SKM-1 treated with dmso at 0.1 percent for 144 hours (cell line): ENCODE measurements around the gene ARHGAP26.
A peak's percentile ranks its signal among the peaks of the same experiment; 100 is the strongest.
"Not testable (repeated sequence)": the region's sequence is repeated elsewhere in the genome, so short reads cannot be mapped to it uniquely, and the experiment has no call there.

Source experiments
- DNase-seq: peaks from one replicate; lab custom pipeline; 2025; ENCODE audit not compliant: unreplicated experiment; lab: John Stamatoyannopoulos, UW

Gene ARHGAP26

GRCh38 chr5:142978726-142979125 is 208.5 kb downstream of the ARHGAP26 start:
- DNase-seq: no peak

GRCh38 chr5:142979636-142980035 is 209.5 kb downstream of the ARHGAP26 start:
- no peak for DNase-seq

GRCh38 chr5:142981475-142981874 is 211.3 kb downstream of the ARHGAP26 start:
- no peak for DNase-seq

GRCh38 chr5:142981886-142982820 is 212.0 kb downstream of the ARHGAP26 start:
- DNase-seq: no peak

- DNase-seq: no peak
Observed at GRCh38 chr5:142982821-142983200, 212.6 kb downstream of the ARHGAP26 start.

- no peak for DNase-seq
Observed at GRCh38 chr5:142984011-142984410, 213.8 kb downstream of the ARHGAP26 start.

GRCh38 chr5:142984525-142984924 is 214.3 kb downstream of the ARHGAP26 start:
- DNase-seq: no peak

- DNase-seq: not testable (repeated sequence)
Observed at GRCh38 chr5:142989270-142989669, 219.1 kb downstream of the ARHGAP26 start.

GRCh38 chr5:142990073-142990472 is 219.9 kb downstream of the ARHGAP26 start:
- not testable (repeated sequence) for DNase-seq

GRCh38 chr5:142994218-142994617 is 224.0 kb downstream of the ARHGAP26 start:
- DNase-seq: no peak

- not testable (repeated sequence) for DNase-seq
Observed at GRCh38 chr5:142995621-142996020, 225.4 kb downstream of the ARHGAP26 start.

- no peak for DNase-seq
Observed at GRCh38 chr5:142997591-142997990, 227.4 kb downstream of the ARHGAP26 start.

- no peak for DNase-seq
Observed at GRCh38 chr5:142998316-142999020, 228.3 kb downstream of the ARHGAP26 start.

GRCh38 chr5:143000551-143000950 is 230.4 kb downstream of the ARHGAP26 start:
- DNase-seq: not testable (repeated sequence)

- DNase-seq: no peak
Observed at GRCh38 chr5:143001764-143002351, 231.7 kb downstream of the ARHGAP26 start.

- peak; percentile 98 for DNase-seq
Observed at GRCh38 chr5:143002459-143003327, 232.5 kb downstream of the ARHGAP26 start.

GRCh38 chr5:143003328-143003636 is 233.1 kb downstream of the ARHGAP26 start:
- DNase-seq: no peak

- no peak for DNase-seq
Observed at GRCh38 chr5:143004361-143005145, 234.4 kb downstream of the ARHGAP26 start.

GRCh38 chr5:143006501-143006900 is 236.3 kb downstream of the ARHGAP26 start:
- no peak for DNase-seq

- DNase-seq: no peak
Observed at GRCh38 chr5:143008032-143008431, 237.9 kb downstream of the ARHGAP26 start.
